ENCODE measurements around the gene TANGO6. TPM values are rescaled to one million over a fixed set of nuclear protein-coding genes. Genes with fewer than 3 reads are reported as not detected.

Gene TANGO6
- total RNA-seq, 1 donor from 2014 or later: 21.1 TPM

- H3K36me3 Mint-ChIP-seq (ENCODE audit: low read depth): peaks cover 9% of the 10 kb centered on the region
- no peaks in the 10 kb centered on the region for H3K9me3 Mint-ChIP-seq
- no peak overlapping the region for H3K27ac Mint-ChIP-seq (ENCODE audit: unreplicated experiment)
- no peak for DNase-seq (ENCODE audit: low read depth, low spot score)
- no peak for TF ChIP-seq CTCF (conservative IDR thresholded peaks at IDR 0.05)
- H3K27me3 Mint-ChIP-seq (ENCODE audit: low read depth): no peaks in the 10 kb centered on the region
- H3K4me1 Mint-ChIP-seq: no peaks in the 10 kb centered on the region
- no peak overlapping the region for H3K4me3 Mint-ChIP-seq
Measured at GRCh38 chr16:68936736-68937631, 93.7 kb downstream of the TANGO6 start.

GRCh38 chr16:68939692-68940320 is 96.5 kb downstream of the TANGO6 start:
- no peak for DNase-seq (ENCODE audit: low read depth, low spot score)
- no peak for TF ChIP-seq CTCF (conservative IDR thresholded peaks at IDR 0.05)
- H3K9me3 Mint-ChIP-seq: peaks cover 3% of the 10 kb centered on the region

GRCh38 chr16:68940816-68941215 is 97.5 kb downstream of the TANGO6 start:
- no peaks in the 10 kb centered on the region for H3K4me1 Mint-ChIP-seq
- TF ChIP-seq CTCF (conservative IDR thresholded peaks at IDR 0.05): no peak
- H3K27me3 Mint-ChIP-seq (ENCODE audit: low read depth): no peaks in the 10 kb centered on the region

More at GRCh38 chr16:68939692-68940320, 96.5 kb downstream of the TANGO6 start:
- Mint-ChIP-seq H3K4me3 (no peak overlapping the region), H3K36me3 (ENCODE audit: low read depth) (peaks cover 12% of the 10 kb centered on the region), H3K4me1 (no peaks in the 10 kb centered on the region), H3K27me3 (ENCODE audit: low read depth) (no peaks in the 10 kb centered on the region), H3K27ac (ENCODE audit: unreplicated experiment) (peak overlapping the region; percentile 17)

GRCh38 chr16:68943961-68944360 is 100.6 kb downstream of the TANGO6 start:
- Mint-ChIP-seq H3K27ac (ENCODE audit: unreplicated experiment) (no peak overlapping the region), H3K27me3 (ENCODE audit: low read depth) (no peaks in the 10 kb centered on the region), H3K4me1 (no peaks in the 10 kb centered on the region), H3K4me3 (no peak overlapping the region), H3K36me3 (ENCODE audit: low read depth) (peaks cover 16% of the 10 kb centered on the region), H3K9me3 (peaks cover 3% of the 10 kb centered on the region)
- no peak for DNase-seq (ENCODE audit: low read depth, low spot score)
- no peak for TF ChIP-seq CTCF (conservative IDR thresholded peaks at IDR 0.05)

More at GRCh38 chr16:68940816-68941215, 97.5 kb downstream of the TANGO6 start:
- H3K4me3 Mint-ChIP-seq: no peak overlapping the region
- peaks cover 14% of the 10 kb centered on the region for H3K36me3 Mint-ChIP-seq (ENCODE audit: low read depth)
- H3K27ac Mint-ChIP-seq (ENCODE audit: unreplicated experiment): no peak overlapping the region
- peaks cover 3% of the 10 kb centered on the region for H3K9me3 Mint-ChIP-seq
- DNase-seq (ENCODE audit: low read depth, low spot score): no peak

GRCh38 chr16:68948230-68948910 is 105.0 kb downstream of the TANGO6 start:
- Mint-ChIP-seq H3K4me3 (no peak overlapping the region), H3K36me3 (ENCODE audit: low read depth) (peaks cover 16% of the 10 kb centered on the region), H3K9me3 (peaks cover 3% of the 10 kb centered on the region), H3K4me1 (no peaks in the 10 kb centered on the region), H3K27me3 (ENCODE audit: low read depth) (no peaks in the 10 kb centered on the region), H3K27ac (ENCODE audit: unreplicated experiment) (no peak overlapping the region)
- no peak for TF ChIP-seq CTCF (conservative IDR thresholded peaks at IDR 0.05)
- no peak for DNase-seq (ENCODE audit: low read depth, low spot score)

Data from neural crest cell (in vitro differentiated cells).